B cell (primary cell): ENCODE measurements around the gene TMEM255B. TPM values are rescaled to one million over a fixed set of nuclear protein-coding genes. Genes with fewer than 3 reads are reported as not detected.

Experiments used
- ATAC-seq: fragments of 200-7000 bp; cut with Tn5 transposase; one replicate; pipeline ENCODE4 v1.10.0; 2021; ENCODE audit warnings: low read depth, mild to moderate bottlenecking, moderate number of reproducible peaks, moderate library complexity
- CTCF ChIA-PET: fragments of 350-600 bp; sonication (Branson Sonifier 250); formaldehyde crosslinking; loops from one replicate; lab custom pipeline; 2021; ENCODE audit warnings: antibody characterized with exemption, inconsistent platforms; lab: Charles Lee
- POLR2A ChIA-PET: fragments of 350-600 bp; sonication (Branson Sonifier 250); formaldehyde crosslinking; loops from one replicate; lab custom pipeline; 2021; ENCODE audit warnings: antibody characterized with exemption; lab: Charles Lee
- DNase-seq: peaks from one replicate; pipeline ENCODE4 v3.0.0; 2013
- H2AFZ ChIP-seq: 2 replicates; pipeline ENCODE4 v1.6.1; 2012; ENCODE audit warnings: mild to moderate bottlenecking, low read depth, low read length; ENCODE audit not compliant: insufficient read depth, poor library complexity, severe bottlenecking
- H3K27ac ChIP-seq, 2 donors: 1 replicate in 1 of 2; 2 replicates in 1 of 2; pipeline ENCODE4 v1.5.1; 2012 to 2013; ENCODE audit warnings: low read length in 2 of 2, mild to moderate bottlenecking in 2 of 2, moderate library complexity in 1 of 2
- H3K27me3 ChIP-seq, 4 experiments: fragments of 200-600 bp in 1 of 4; sonication (generic) in 1 of 4; replicated peaks in 1 of 4; 1 replicate in 2 of 4; 2 replicates in 2 of 4; pipeline versions ENCODE4 v1.6.1 to v1.7.0; 2013 to 2016; ENCODE audit warnings: low read length in 3 of 4, mild to moderate bottlenecking in 2 of 4, mixed read lengths in 1 of 4, moderate library complexity in 1 of 4; ENCODE audit not compliant: insufficient read depth in 4 of 4, control insufficient read depth in 3 of 4; ENCODE audit errors: control extremely low read depth in 1 of 4
- H3K36me3 ChIP-seq, 2 experiments: replicated peaks in 1 of 2; 1 replicate in 1 of 2; 2 replicates in 1 of 2; pipeline versions ENCODE4 v1.6.1 to v1.7.1; 2013; ENCODE audit warnings: low read length in 1 of 2; ENCODE audit not compliant: insufficient read depth in 2 of 2, control insufficient read depth in 1 of 2; ENCODE audit errors: control extremely low read depth in 1 of 2, extremely low read depth in 1 of 2
- H3K4me1 ChIP-seq, 2 donors: fragments of 200-600 bp in 1 of 2; sonication (generic) in 1 of 2; 1 replicate in 1 of 2; 2 replicates in 1 of 2; pipeline versions ENCODE4 v1.5.1 to v1.6.1; 2013 to 2017; ENCODE audit warnings: low read length in 2 of 2; ENCODE audit not compliant: control insufficient read depth in 2 of 2, insufficient read depth in 2 of 2
- H3K4me2 ChIP-seq: replicated peaks from 2 replicates; pipeline ENCODE3; 2012; ENCODE audit warnings: mild to moderate bottlenecking, low read depth, low read length; ENCODE audit not compliant: poor library complexity, severe bottlenecking
- H3K4me3 ChIP-seq, 5 experiments: fragments of 200-600 bp in 1 of 5; sonication (generic) in 1 of 5; 1 replicate in 3 of 5; 2 replicates in 2 of 5; pipeline versions ENCODE4 v1.5.1 to v1.7.0; 2011 to 2016; ENCODE audit warnings: low read length in 4 of 5, mild to moderate bottlenecking in 4 of 5, low read depth in 2 of 5, control low read depth in 1 of 5, moderate library complexity in 1 of 5; ENCODE audit not compliant: insufficient read depth in 1 of 5; ENCODE audit errors: control extremely low read depth in 1 of 5, extremely low read depth in 1 of 5
- H3K79me2 ChIP-seq: fragments of 200-600 bp; sonication (generic); one replicate; pipeline ENCODE4 v1.6.0; 2016; ENCODE audit warnings: low read length; ENCODE audit not compliant: control insufficient read depth, insufficient read depth
- H3K9ac ChIP-seq: fragments of 200-600 bp; sonication (generic); 2 replicates; pipeline ENCODE4 v1.6.1; 2017; ENCODE audit warnings: mild to moderate bottlenecking, low read length, moderate library complexity
- H3K9me3 ChIP-seq, 3 donors: one replicate each; pipeline versions ENCODE4 v1.6.1 to v1.7.1; 2013; ENCODE audit warnings: low read length in 2 of 3; ENCODE audit not compliant: control insufficient read depth in 2 of 3, insufficient read depth in 1 of 3; ENCODE audit errors: control extremely low read depth in 1 of 3
- H4K20me1 ChIP-seq: 2 replicates; pipeline ENCODE4 v1.6.0; 2012; ENCODE audit warnings: mild to moderate bottlenecking, low read length; ENCODE audit not compliant: insufficient read depth, control insufficient read depth, poor library complexity, severe bottlenecking
- H3K27ac Mint-ChIP-seq: one replicate; pipeline ENCODE4 v1.8.0; 2021; ENCODE audit warnings: mixed read lengths
- H3K27me3 Mint-ChIP-seq: one replicate; pipeline ENCODE4 v1.8.0; 2021; ENCODE audit warnings: mixed read lengths
- H3K4me1 Mint-ChIP-seq: one replicate; pipeline ENCODE4 v1.8.0; 2021; ENCODE audit warnings: mixed read lengths
- H3K4me3 Mint-ChIP-seq: one replicate; pipeline ENCODE4 v1.8.0; 2021; ENCODE audit warnings: mixed read lengths
- H3K9me3 Mint-ChIP-seq: one replicate; pipeline ENCODE4 v1.8.0; 2022; ENCODE audit warnings: mixed read lengths; ENCODE audit not compliant: insufficient read depth
- CTCF ChIP-seq: fragments of 200-600 bp; IDR thresholded peaks from one replicate; pipeline ENCODE4 v1.8.0; 2022; ENCODE audit warnings: antibody characterized with exemption, mild to moderate bottlenecking
- EZH2 ChIP-seq: IDR thresholded peaks from 2 replicates; pipeline ENCODE4 v1.6.1; 2012; ENCODE audit warnings: borderline replicate concordance, low read depth, mild to moderate bottlenecking, moderate library complexity, low read length; ENCODE audit not compliant: insufficient read depth, poor library complexity, severe bottlenecking
- WGBS: methylation state at CpG from one replicate; pipeline ENCODE4 v1.1.5; 2013; ENCODE audit warnings: missing lambda C conversion rate; ENCODE audit not compliant: insufficient coverage; 5-methylcytosine and 5-hydroxymethylcytosine counted together
- intact Hi-C: fragments of 100-400 bp; cut with micrococcal nuclease; formaldehyde crosslinking; loops from one replicate; pipeline ENCODE4 v1.10.0; 2022
- polyA plus RNA-seq: library from polyadenylated mRNA; depleted of rRNA; stranded (reverse); fragments of >200 nt; gene quantifications from 2 replicates; pipeline ENCODE4 v1.2.3, GENCODE V29; 2012
- total RNA-seq, 2 donors: library from RNA; stranded (reverse); fragments of 120-200 nt in 1 of 2; gene quantifications; 1 replicate in 1 of 2; 2 replicates in 1 of 2; pipeline versions ENCODE4 v1.2.3 to v1.2.4, GENCODE V29; 2013 to 2022

TMEM255B gene
- total and polyA plus RNA-seq, 2 donors (not counting 1 experiment from before 2014, with no cell fraction given): 2.1 to 8.2 TPM

DNA sequence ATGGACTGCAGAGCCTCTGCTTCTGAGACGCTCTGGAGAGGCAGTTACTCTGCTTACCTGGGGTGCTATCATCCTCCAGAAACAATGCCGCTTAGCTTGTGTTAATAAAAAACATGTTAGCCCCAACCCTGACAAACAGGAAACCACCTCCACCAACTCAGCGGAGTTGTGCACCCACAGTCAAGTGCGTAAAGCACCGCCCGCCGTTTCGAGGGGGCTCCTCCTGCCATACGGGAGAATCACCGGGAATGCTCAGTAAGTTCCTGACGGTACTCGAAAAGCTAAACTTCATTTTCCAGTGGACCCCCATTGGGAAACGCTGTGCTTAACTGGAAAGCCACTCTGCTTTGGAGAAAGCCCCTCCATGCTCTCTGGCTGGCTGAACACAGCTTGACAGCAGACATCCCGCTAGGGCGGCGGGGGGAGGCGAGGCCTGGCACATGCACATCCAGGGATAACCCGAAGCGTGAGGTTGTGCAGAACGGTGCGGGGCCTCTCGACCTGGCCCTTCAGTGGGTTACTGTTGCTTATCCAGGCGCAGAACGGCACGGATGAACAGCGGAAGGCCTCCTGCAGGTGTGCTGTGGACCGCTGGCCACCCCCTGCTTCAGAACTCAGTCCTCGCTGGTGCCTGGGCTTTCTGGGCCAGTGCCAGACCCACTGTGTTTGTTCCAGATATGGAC is 87.8 kb downstream of the TMEM255B start:
- CTCF ChIA-PET: no interaction called here
- Histone ChIP-seq H3K4me2 (no peak overlapping the region), H3K9ac (no peak overlapping the region), H3K36me3 (no peaks in the 10 kb centered on the region), H3K4me1 (no peaks in the 10 kb centered on the region), H3K4me3 (no peak overlapping the region), H3K27ac (no peak overlapping the region), H4K20me1 (no peaks in the 10 kb centered on the region), H2AFZ (no peak overlapping the region), H3K9me3 (peaks cover 0 to 48% (median 0%) of the 10 kb centered on the region in 3 donors), H3K79me2 (no peaks in the 10 kb centered on the region), H3K27me3 (peaks cover 0 to 22% (median 5%) of the 10 kb centered on the region in 4 experiments)
- TF ChIP-seq EZH2 (no peak), CTCF (no peak)
- Mint-ChIP-seq H3K4me1 (peaks cover 3% of the 10 kb centered on the region), H3K27ac (no peak overlapping the region), H3K9me3 (no peaks in the 10 kb centered on the region), H3K4me3 (no peak overlapping the region), H3K27me3 (no peaks in the 10 kb centered on the region)
- intact Hi-C loops: no loop called here
- 86% methylated on average over 27 of the region's 28 CpGs for WGBS
- DNase-seq (no peak), ATAC-seq (no peak)
- POLR2A ChIA-PET: no interaction called here

DNA sequence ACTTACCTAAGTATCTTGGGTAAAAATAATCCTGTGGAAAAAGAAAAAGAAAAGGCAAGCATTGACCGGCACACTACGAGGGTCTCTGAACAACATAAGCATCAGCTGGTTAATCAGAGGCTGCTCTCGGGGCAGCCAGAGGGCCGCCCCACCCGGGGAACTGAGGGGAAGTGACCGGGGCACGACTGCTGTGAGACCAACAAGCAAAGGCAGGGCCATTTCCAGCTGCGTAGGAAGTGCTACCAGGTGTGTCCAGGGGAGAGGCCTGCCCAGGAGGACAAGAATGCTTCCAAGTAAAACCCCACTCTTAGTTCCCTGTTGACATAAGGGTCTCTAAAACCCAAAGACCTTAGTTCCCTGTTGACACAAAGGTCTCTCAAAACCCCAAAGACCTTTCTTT is 89.0 kb downstream of the TMEM255B start:
- no peaks in the 10 kb centered on the region for H3K4me1 ChIP-seq
- ATAC-seq: no peak
- no peak overlapping the region for H3K27ac ChIP-seq
- H3K9me3 ChIP-seq: peaks cover 0 to 41% (median 0%) of the 10 kb centered on the region in 3 donors
- CTCF ChIA-PET: no interaction called here
- intact Hi-C loops: no loop called here
- WGBS: 86% methylated on average over 8 of the region's 8 CpGs
- no peak overlapping the region for H3K9ac ChIP-seq
- TF ChIP-seq CTCF (no peak), EZH2 (no peak)
- POLR2A ChIA-PET: no interaction called here
- no peak overlapping the region for H3K4me3 Mint-ChIP-seq
- H2AFZ ChIP-seq: no peak overlapping the region
- no peak for DNase-seq
- H3K36me3 ChIP-seq: no peaks in the 10 kb centered on the region
- no peaks in the 10 kb centered on the region for H3K79me2 ChIP-seq
- no peak overlapping the region for H3K27ac Mint-ChIP-seq
- no peaks in the 10 kb centered on the region for H3K4me1 Mint-ChIP-seq
- no peak overlapping the region for H3K4me3 ChIP-seq
- H3K4me2 ChIP-seq: no peak overlapping the region
- no peaks in the 10 kb centered on the region for H4K20me1 ChIP-seq
- no peaks in the 10 kb centered on the region for H3K27me3 Mint-ChIP-seq
- peaks cover 0 to 22% (median 8%) of the 10 kb centered on the region in 4 experiments for H3K27me3 ChIP-seq
- no peaks in the 10 kb centered on the region for H3K9me3 Mint-ChIP-seq
